CD14-positive monocyte (primary cell): ENCODE data around the gene CSNK1G2. TPM values are rescaled to one million over a fixed set of nuclear protein-coding genes. Genes with fewer than 3 reads are reported as not detected.

Experiments
- DNase-seq, 3 donors: peaks; one replicate each; pipeline ENCODE4 v3.0.0-alpha.2; 2011 to 2022
- H2AFZ ChIP-seq: 2 replicates; pipeline ENCODE4 v1.6.0; 2012; ENCODE audit warnings: mild to moderate bottlenecking, low read depth, low read length, inconsistent platforms; ENCODE audit not compliant: insufficient read depth, poor library complexity, severe bottlenecking
- H3K27ac ChIP-seq, 2 donors: 1 replicate in 1 of 2; 2 replicates in 1 of 2; pipeline ENCODE4 v1.5.1; 2012 to 2013; ENCODE audit warnings: low read length in 2 of 2, control low read depth in 1 of 2, inconsistent platforms in 1 of 2, low read depth in 1 of 2, mild to moderate bottlenecking in 1 of 2
- H3K27me3 ChIP-seq, 2 donors: one replicate each; pipeline versions ENCODE4 v1.6.0 to v1.6.1; 2011 to 2013; ENCODE audit warnings: low read length in 2 of 2; ENCODE audit not compliant: control insufficient read depth in 2 of 2, insufficient read depth in 2 of 2
- H3K36me3 ChIP-seq, 2 donors: replicated peaks in 1 of 2; 1 replicate in 1 of 2; 2 replicates in 1 of 2; pipeline versions ENCODE4 v1.5.1 to v1.6.1; 2012 to 2013; ENCODE audit warnings: low read length in 2 of 2, control low read depth in 1 of 2, inconsistent platforms in 1 of 2, mild to moderate bottlenecking in 1 of 2; ENCODE audit not compliant: insufficient read depth in 2 of 2, control insufficient read depth in 1 of 2
- H3K4me1 ChIP-seq, 2 donors: 1 replicate in 1 of 2; 2 replicates in 1 of 2; pipeline versions ENCODE4 v1.5.1 to v1.6.1; 2012 to 2013; ENCODE audit warnings: low read length in 2 of 2, control low read depth in 1 of 2, inconsistent platforms in 1 of 2, mild to moderate bottlenecking in 1 of 2, moderate library complexity in 1 of 2; ENCODE audit not compliant: insufficient read depth in 2 of 2, control insufficient read depth in 1 of 2
- H3K4me2 ChIP-seq: replicated peaks from 2 replicates; pipeline ENCODE3; 2012; ENCODE audit warnings: low read length, moderate library complexity, mild to moderate bottlenecking; ENCODE audit not compliant: poor library complexity, severe bottlenecking; ENCODE audit errors: extremely low read depth
- H3K4me3 ChIP-seq, 3 experiments: fragments of 200-600 bp in 1 of 3; sonication (generic) in 1 of 3; replicated peaks in 1 of 3; 1 replicate in 2 of 3; 2 replicates in 1 of 3; pipeline ENCODE4 v1.5.1; 2011 to 2013; ENCODE audit warnings: low read length in 3 of 3, mild to moderate bottlenecking in 3 of 3, control low read depth in 2 of 3, low read depth in 2 of 3, inconsistent platforms in 1 of 3, moderate library complexity in 1 of 3
- H3K79me2 ChIP-seq: 2 replicates; pipeline ENCODE4 v1.6.0; 2012; ENCODE audit warnings: mild to moderate bottlenecking, control low read depth, inconsistent platforms, low read length, moderate library complexity; ENCODE audit not compliant: insufficient read depth
- H3K9ac ChIP-seq: 2 replicates; pipeline ENCODE4 v1.6.0; 2017; ENCODE audit warnings: low read length, mild to moderate bottlenecking; ENCODE audit not compliant: insufficient read depth, poor library complexity, severe bottlenecking
- H3K9me3 ChIP-seq, 2 donors: replicated peaks in 1 of 2; 1 replicate in 1 of 2; 2 replicates in 1 of 2; pipeline versions ENCODE4 v1.5.1 to v1.6.1; 2012 to 2013; ENCODE audit warnings: low read length in 2 of 2, control low read depth in 1 of 2; ENCODE audit not compliant: control insufficient read depth in 1 of 2, insufficient read depth in 1 of 2
- H4K20me1 ChIP-seq: 2 replicates; pipeline ENCODE4 v1.6.0; 2012; ENCODE audit warnings: mild to moderate bottlenecking, low read length, control low read depth, moderate library complexity; ENCODE audit not compliant: insufficient read depth
- H3K27ac Mint-ChIP-seq, 7 donors: one replicate each; pipeline ENCODE4 v1.8.0; 2020; ENCODE audit warnings: mild to moderate bottlenecking in 7 of 7, mixed read lengths in 7 of 7, moderate library complexity in 6 of 7, inconsistent platforms in 2 of 7
- H3K27me3 Mint-ChIP-seq, 3 donors: one replicate each; pipeline ENCODE4 v1.8.0; 2021 to 2022; ENCODE audit warnings: low read depth in 3 of 3, mild to moderate bottlenecking in 3 of 3, mixed read lengths in 3 of 3, moderate library complexity in 3 of 3, inconsistent platforms in 1 of 3
- H3K36me3 Mint-ChIP-seq, 2 donors: one replicate each; pipeline ENCODE4 v1.8.0; 2020; ENCODE audit warnings: mixed read lengths in 2 of 2, inconsistent platforms in 1 of 2, mild to moderate bottlenecking in 1 of 2
- H3K4me1 Mint-ChIP-seq: one replicate; pipeline ENCODE4 v1.8.0; 2020; ENCODE audit warnings: mild to moderate bottlenecking, mixed read lengths
- H3K4me3 Mint-ChIP-seq, 2 donors: one replicate each; pipeline ENCODE4 v1.8.0; 2020; ENCODE audit warnings: mild to moderate bottlenecking in 2 of 2, mixed read lengths in 2 of 2, moderate library complexity in 1 of 2
- H3K9me3 Mint-ChIP-seq, 7 donors: one replicate each; pipeline ENCODE4 v1.8.0; 2020 to 2022; ENCODE audit warnings: mixed read lengths in 7 of 7, mild to moderate bottlenecking in 6 of 7, moderate library complexity in 6 of 7, inconsistent platforms in 2 of 7
- WGBS: methylation state at CpG from one replicate; pipeline ENCODE4 v1.1.5; 2013; ENCODE audit warnings: missing lambda C conversion rate; ENCODE audit not compliant: insufficient coverage; 5-methylcytosine and 5-hydroxymethylcytosine counted together
- intact Hi-C, 2 donors: fragments of 100-400 bp; cut with micrococcal nuclease; formaldehyde crosslinking; loops; one replicate each; pipeline versions ENCODE4 v1.15.0 to v1.15.1; 2023
- polyA plus RNA-seq, 3 donors: library from polyadenylated mRNA; depleted of rRNA in 1 of 3; unstranded in 2 of 3; stranded (reverse) in 1 of 3; fragments of 300-500 nt in 2 of 3; fragments of >200 nt in 1 of 3; fragmentation: Illumina TruSeq in 2 of 3; gene quantifications; 1 replicate in 2 of 3; 2 replicates in 1 of 3; pipeline ENCODE4 v1.2.3, GENCODE V29; 2012 to 2021
- TF ChIP-seq, protein P1 (sequence below): fragments of 200-600 bp; IDR thresholded peaks from one replicate; pipeline ENCODE4 v1.8.0; 2022; ENCODE audit warnings: antibody characterized with exemption, mild to moderate bottlenecking

Gene CSNK1G2
- polyA plus RNA-seq, 3 donors: 10.8 to 215 (median 20.3) TPM

DNA sequence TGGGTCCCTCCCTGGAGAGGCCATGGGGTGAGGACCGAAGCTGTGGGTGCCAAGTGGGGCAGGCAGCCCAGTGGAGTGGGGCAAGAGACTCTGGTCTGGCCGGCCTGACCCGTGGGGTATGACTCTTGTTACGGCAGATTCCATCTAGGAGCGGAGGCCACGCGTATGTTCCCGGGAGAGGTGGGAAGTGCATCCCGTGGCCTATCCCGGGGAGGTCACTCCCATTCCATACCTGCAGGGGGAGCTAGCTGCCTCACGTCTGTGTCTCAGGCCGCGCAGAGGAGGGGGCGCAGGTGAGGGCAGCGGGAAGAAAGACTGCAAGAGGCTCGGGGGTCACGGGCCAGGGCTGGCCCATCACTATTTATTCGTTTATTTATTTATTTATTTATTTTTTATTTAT lies 4.9 kb downstream of the CSNK1G2 start:
- Histone ChIP-seq H4K20me1 (peaks cover 84% of the 10 kb centered on the region), H3K4me1 (peaks cover 42 to 57% of the 10 kb centered on the region in 2 donors), H3K4me2 (no peak overlapping the region), H2AFZ (no peak overlapping the region), H3K36me3 (peaks cover 6 to 20% of the 10 kb centered on the region in 2 donors), H3K4me3 (no peak overlapping the region), H3K27ac (no peak overlapping the region), H3K9ac (no peak overlapping the region), H3K79me2 (peaks cover 90% of the 10 kb centered on the region), H3K27me3 (no peaks in the 10 kb centered on the region), H3K9me3 (no peaks in the 10 kb centered on the region)
- DNase-seq: peak in 1 of 3 donors; percentile 28
- intact Hi-C loops: no loop called here
- Mint-ChIP-seq H3K27ac (peak overlapping the region in 2 of 7 donors; percentile 43 to 58), H3K4me3 (no peak overlapping the region), H3K4me1 (peaks cover 49% of the 10 kb centered on the region), H3K36me3 (peaks cover 9 to 19% of the 10 kb centered on the region in 2 donors), H3K9me3 (peaks cover 0 to 1% (median 0%) of the 10 kb centered on the region in 7 donors), H3K27me3 (peaks cover 0 to 2% (median 0%) of the 10 kb centered on the region in 3 donors)
- 91% methylated on average over 4 of the region's 18 CpGs for WGBS
- TF ChIP-seq, protein P1, sequence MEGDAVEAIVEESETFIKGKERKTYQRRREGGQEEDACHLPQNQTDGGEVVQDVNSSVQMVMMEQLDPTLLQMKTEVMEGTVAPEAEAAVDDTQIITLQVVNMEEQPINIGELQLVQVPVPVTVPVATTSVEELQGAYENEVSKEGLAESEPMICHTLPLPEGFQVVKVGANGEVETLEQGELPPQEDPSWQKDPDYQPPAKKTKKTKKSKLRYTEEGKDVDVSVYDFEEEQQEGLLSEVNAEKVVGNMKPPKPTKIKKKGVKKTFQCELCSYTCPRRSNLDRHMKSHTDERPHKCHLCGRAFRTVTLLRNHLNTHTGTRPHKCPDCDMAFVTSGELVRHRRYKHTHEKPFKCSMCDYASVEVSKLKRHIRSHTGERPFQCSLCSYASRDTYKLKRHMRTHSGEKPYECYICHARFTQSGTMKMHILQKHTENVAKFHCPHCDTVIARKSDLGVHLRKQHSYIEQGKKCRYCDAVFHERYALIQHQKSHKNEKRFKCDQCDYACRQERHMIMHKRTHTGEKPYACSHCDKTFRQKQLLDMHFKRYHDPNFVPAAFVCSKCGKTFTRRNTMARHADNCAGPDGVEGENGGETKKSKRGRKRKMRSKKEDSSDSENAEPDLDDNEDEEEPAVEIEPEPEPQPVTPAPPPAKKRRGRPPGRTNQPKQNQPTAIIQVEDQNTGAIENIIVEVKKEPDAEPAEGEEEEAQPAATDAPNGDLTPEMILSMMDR: peak; percentile 77

DNA sequence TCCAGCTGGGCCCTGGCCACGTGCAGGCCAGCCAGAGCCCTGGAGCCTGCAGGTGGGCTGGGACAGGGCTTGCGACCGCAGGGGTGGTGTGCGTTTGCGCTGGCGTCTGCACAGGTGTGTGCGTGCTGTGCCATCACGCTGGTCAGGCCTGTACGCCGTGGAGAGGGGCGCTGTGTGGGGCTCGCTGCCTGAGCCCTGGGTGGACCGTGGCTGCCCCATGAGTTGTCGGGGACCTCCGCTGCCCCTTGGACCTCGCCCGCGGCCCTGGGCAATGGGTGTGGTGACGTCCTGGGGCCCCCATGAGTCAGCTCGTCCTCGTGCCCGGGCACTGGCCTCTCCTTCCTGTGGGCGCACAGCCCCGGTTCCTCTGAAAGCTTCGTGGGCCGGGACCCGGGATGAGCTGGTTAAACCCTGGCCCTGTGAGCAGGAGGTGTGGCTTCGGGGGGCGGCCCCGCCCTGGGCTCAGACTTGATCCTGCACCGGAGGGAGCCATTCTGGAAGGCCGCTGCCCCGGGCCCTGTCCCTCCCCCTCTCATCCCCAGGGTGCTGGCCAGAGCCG lies 6.8 kb downstream of the CSNK1G2 start:
- Histone ChIP-seq H3K4me3 (no peak overlapping the region), H3K4me2 (peak overlapping the region; percentile 26), H4K20me1 (peaks cover 95% of the 10 kb centered on the region), H3K36me3 (peaks cover 12 to 30% of the 10 kb centered on the region in 2 donors), H3K9ac (no peak overlapping the region), H3K79me2 (peaks cover 93% of the 10 kb centered on the region), H3K27me3 (no peaks in the 10 kb centered on the region), H3K4me1 (peaks cover 42 to 65% of the 10 kb centered on the region in 2 donors), H3K27ac (peak overlapping the region in 1 of 2 donors; percentile 51), H3K9me3 (no peaks in the 10 kb centered on the region), H2AFZ (no peak overlapping the region)
- WGBS: 59% methylated on average over 32 of the region's 34 CpGs
- DNase-seq: peak in 1 of 3 donors; percentile 32
- Mint-ChIP-seq H3K9me3 (no peaks in the 10 kb centered on the region), H3K27ac (peak overlapping the region in 2 of 7 donors; percentile 25 to 82), H3K4me3 (no peak overlapping the region), H3K4me1 (peaks cover 53% of the 10 kb centered on the region), H3K36me3 (peaks cover 16 to 31% of the 10 kb centered on the region in 2 donors), H3K27me3 (peaks cover 0 to 2% (median 0%) of the 10 kb centered on the region in 3 donors)
- intact Hi-C loops: no loop called here
- TF ChIP-seq, protein P1: no peak
